HG02852 (cell line): ENCODE measurements around the gene CSMD2.

ENCODE experiments used
- ATAC-seq: cut with Tn5 transposase; IDR thresholded peaks from one replicate; pipeline ENCODE4 v1.9.1; 2021; ENCODE audit warnings: mild to moderate bottlenecking, moderate library complexity; ENCODE audit not compliant: unreplicated experiment

The CSMD2 gene

GRCh38 chr1:33867684-33868083 is 297.3 kb downstream of the CSMD2 start:
- ATAC-seq = no peak

- ATAC-seq = no peak
Measured at GRCh38 chr1:33866281-33866680, 298.7 kb downstream of the CSMD2 start.

- no peak for ATAC-seq
Measured at GRCh38 chr1:33864460-33865389, 300.3 kb downstream of the CSMD2 start.

- no peak for ATAC-seq
Measured at GRCh38 chr1:33863779-33864178, 301.3 kb downstream of the CSMD2 start, which contains the start of gene HMGB4. Gene HMGB4 (plus strand): TSS chr1:33864079. CDS start chr1:33864192, 113 bp downstream.

- ATAC-seq = no peak
Measured at GRCh38 chr1:33860671-33861070, 304.4 kb downstream of the CSMD2 start.

- ATAC-seq = no peak
Measured at GRCh38 chr1:33854091-33854490, 310.9 kb downstream of the CSMD2 start.

GRCh38 chr1:33853431-33853830 is 311.6 kb downstream of the CSMD2 start:
- no peak for ATAC-seq

- no peak for ATAC-seq
Measured at GRCh38 chr1:33852711-33853110, 312.3 kb downstream of the CSMD2 start.

GRCh38 chr1:33850481-33850880 is 314.5 kb downstream of the CSMD2 start:
- ATAC-seq = no peak

- ATAC-seq = no peak
Measured at GRCh38 chr1:33849211-33849610, 315.8 kb downstream of the CSMD2 start.

GRCh38 chr1:33848205-33848937 is 316.7 kb downstream of the CSMD2 start:
- no peak for ATAC-seq

GRCh38 chr1:33846861-33847260 is 318.2 kb downstream of the CSMD2 start:
- no peak for ATAC-seq

GRCh38 chr1:33844166-33844565 is 320.9 kb downstream of the CSMD2 start:
- ATAC-seq = no peak

- ATAC-seq = no peak
Measured at GRCh38 chr1:33842348-33842747, 322.7 kb downstream of the CSMD2 start.

GRCh38 chr1:33841494-33841893 is 323.5 kb downstream of the CSMD2 start:
- ATAC-seq = no peak

GRCh38 chr1:33837635-33838034 is 327.4 kb downstream of the CSMD2 start:
- no peak for ATAC-seq

- ATAC-seq = no peak
Measured at GRCh38 chr1:33836911-33837310, 328.1 kb downstream of the CSMD2 start.

GRCh38 chr1:33828654-33829053 is 336.4 kb downstream of the CSMD2 start:
- ATAC-seq = no peak

GRCh38 chr1:33828059-33828458 is 337.0 kb downstream of the CSMD2 start:
- ATAC-seq = no peak

- no peak for ATAC-seq
Measured at GRCh38 chr1:33826711-33827110, 338.3 kb downstream of the CSMD2 start.

- ATAC-seq = no peak
Measured at GRCh38 chr1:33826311-33826710, 338.7 kb downstream of the CSMD2 start.

- no peak for ATAC-seq
Measured at GRCh38 chr1:33825506-33825905, 339.5 kb downstream of the CSMD2 start.
